Ishikawa (cell line): Measurements from ENCODE around the gene SOCS2.

ENCODE experiments used
- CEBPB ChIP-seq: IDR thresholded peaks from 2 replicates; pipeline ENCODE4 v1.6.1; 2012
- CREB1 ChIP-seq: IDR thresholded peaks from 2 replicates; pipeline ENCODE4 v1.6.1; 2012; ENCODE audit warnings: low read depth
- RAD21 ChIP-seq: IDR thresholded peaks from 2 replicates; pipeline ENCODE4 v1.6.1; 2012; ENCODE audit warnings: low read depth
- TAF1 ChIP-seq: IDR thresholded peaks from 2 replicates; pipeline ENCODE4 v1.6.1; 2012; ENCODE audit warnings: low read depth, mild to moderate bottlenecking
- YY1 ChIP-seq: IDR thresholded peaks from 2 replicates; pipeline ENCODE4 v1.6.1; 2012; ENCODE audit warnings: low read depth
- TF ChIP-seq, protein P1 (sequence below): IDR thresholded peaks from 2 replicates; pipeline ENCODE4 v1.6.1; 2012

DNA sequence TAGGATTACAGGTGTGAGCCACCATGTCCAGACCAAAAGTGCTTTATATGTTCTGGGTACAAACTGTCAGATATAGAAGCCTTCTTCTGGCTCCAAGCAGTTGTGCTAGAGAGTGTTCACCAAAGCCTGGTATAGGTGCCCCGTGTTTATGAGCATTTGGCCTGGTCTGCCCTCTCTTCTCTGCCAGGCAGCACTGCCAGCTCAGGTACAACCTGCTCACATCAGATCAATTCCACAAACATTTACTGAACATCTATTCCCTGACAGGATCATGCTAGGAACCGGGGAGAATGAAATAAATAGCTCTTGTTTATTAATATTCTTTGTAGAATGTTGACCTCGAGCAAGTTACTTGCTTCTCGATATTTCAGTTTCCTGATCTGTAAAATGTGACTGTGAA lies 20.0 kb upstream of the SOCS2 start:
- no peak for TF ChIP-seq TAF1
- TF ChIP-seq CEBPB, result no peak
- no peak for TF ChIP-seq YY1
- no peak for TF ChIP-seq RAD21
- TF ChIP-seq, protein P1, sequence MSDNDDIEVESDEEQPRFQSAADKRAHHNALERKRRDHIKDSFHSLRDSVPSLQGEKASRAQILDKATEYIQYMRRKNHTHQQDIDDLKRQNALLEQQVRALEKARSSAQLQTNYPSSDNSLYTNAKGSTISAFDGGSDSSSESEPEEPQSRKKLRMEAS, result no peak
- TF ChIP-seq CREB1, result no peak
